Glutamatergic neuron (in vitro differentiated cells): ENCODE data around the gene BAZ1A. TPM values are rescaled to one million over a fixed set of nuclear protein-coding genes. Genes with fewer than 3 reads are reported as not detected.

ENCODE experiments used
- DNase-seq: peaks from one replicate; pipeline ENCODE4 v3.0.0; 2022
- H3K27ac Mint-ChIP-seq: one replicate; pipeline ENCODE4 v1.8.0; 2020; ENCODE audit warnings: mild to moderate bottlenecking, mixed read lengths, inconsistent platforms; ENCODE audit not compliant: unreplicated experiment
- H3K27me3 Mint-ChIP-seq: one replicate; pipeline ENCODE4 v1.8.0; 2020; ENCODE audit warnings: mild to moderate bottlenecking, moderate library complexity, mixed read lengths, inconsistent platforms; ENCODE audit not compliant: unreplicated experiment
- H3K36me3 Mint-ChIP-seq: one replicate; pipeline ENCODE4 v1.8.0; 2020; ENCODE audit warnings: mild to moderate bottlenecking, mixed read lengths, inconsistent platforms; ENCODE audit not compliant: unreplicated experiment
- H3K4me1 Mint-ChIP-seq: one replicate; pipeline ENCODE4 v1.8.0; 2020; ENCODE audit warnings: mild to moderate bottlenecking, low read depth, mixed read lengths, inconsistent platforms; ENCODE audit not compliant: unreplicated experiment
- H3K4me3 Mint-ChIP-seq: one replicate; pipeline ENCODE4 v1.8.0; 2020; ENCODE audit warnings: mild to moderate bottlenecking, mixed read lengths, inconsistent platforms; ENCODE audit not compliant: unreplicated experiment
- H3K9me3 Mint-ChIP-seq: one replicate; pipeline ENCODE4 v1.8.0; 2020; ENCODE audit warnings: mild to moderate bottlenecking, moderate library complexity, mixed read lengths, inconsistent platforms; ENCODE audit not compliant: unreplicated experiment
- CTCF ChIP-seq: fragments of 200-600 bp; sonication (generic); IDR thresholded peaks from one replicate; pipeline ENCODE4 v1.5.0; 2021; ENCODE audit not compliant: partially characterized antibody, unreplicated experiment
- total RNA-seq: library from RNA; stranded (reverse); fragmentation: NEBNext Ultra II Directional; extraction: Animal tissue kit (Norgen Biotek cat#: 25700); gene quantifications from one replicate; pipeline ENCODE4 v1.2.1, GENCODE V29; 2021; ENCODE audit not compliant: unreplicated experiment

BAZ1A gene
- total RNA-seq, 1 donor from 2014 or later: 41.3 TPM

- H3K9me3 Mint-ChIP-seq: no peaks in the 10 kb centered on the region
- no peak overlapping the region for H3K4me3 Mint-ChIP-seq
- no peak for TF ChIP-seq CTCF
- H3K4me1 Mint-ChIP-seq: no peaks in the 10 kb centered on the region
- no peaks in the 10 kb centered on the region for H3K36me3 Mint-ChIP-seq
- DNase-seq: no peak
- H3K27ac Mint-ChIP-seq: no peak overlapping the region
- peaks cover 2% of the 10 kb centered on the region for H3K27me3 Mint-ChIP-seq
These were observed 142.4 kb downstream of the BAZ1A start for GRCh38 chr14:34732802-34733201.

GRCh38 chr14:34723867-34724266 is 151.3 kb downstream of the BAZ1A start:
- H3K4me3 Mint-ChIP-seq: no peak overlapping the region
- H3K4me1 Mint-ChIP-seq: peaks cover 2% of the 10 kb centered on the region
- no peak for DNase-seq
- no peaks in the 10 kb centered on the region for H3K27me3 Mint-ChIP-seq
- H3K36me3 Mint-ChIP-seq: no peaks in the 10 kb centered on the region
- no peak for TF ChIP-seq CTCF
- H3K9me3 Mint-ChIP-seq: no peaks in the 10 kb centered on the region
- no peak overlapping the region for H3K27ac Mint-ChIP-seq

GRCh38 chr14:34722723-34723545 is 152.2 kb downstream of the BAZ1A start:
- peak; percentile 24 for DNase-seq
- H3K9me3 Mint-ChIP-seq: no peaks in the 10 kb centered on the region
- peaks cover 2% of the 10 kb centered on the region for H3K4me1 Mint-ChIP-seq
- no peaks in the 10 kb centered on the region for H3K27me3 Mint-ChIP-seq
- peak; percentile 87 for TF ChIP-seq CTCF
- H3K36me3 Mint-ChIP-seq: no peaks in the 10 kb centered on the region
- H3K27ac Mint-ChIP-seq: no peak overlapping the region
- H3K4me3 Mint-ChIP-seq: no peak overlapping the region

- Mint-ChIP-seq H3K4me3 (no peak overlapping the region), H3K36me3 (no peaks in the 10 kb centered on the region), H3K4me1 (peaks cover 2% of the 10 kb centered on the region), H3K27me3 (no peaks in the 10 kb centered on the region), H3K27ac (no peak overlapping the region), H3K9me3 (no peaks in the 10 kb centered on the region)
- no peak for DNase-seq
- TF ChIP-seq CTCF: no peak
These were observed 154.0 kb downstream of the BAZ1A start for GRCh38 chr14:34721129-34721528.

- no peak for TF ChIP-seq CTCF
- peaks cover 2% of the 10 kb centered on the region for H3K4me1 Mint-ChIP-seq
- no peak for DNase-seq
- no peaks in the 10 kb centered on the region for H3K36me3 Mint-ChIP-seq
- H3K9me3 Mint-ChIP-seq: peaks cover 2% of the 10 kb centered on the region
- H3K4me3 Mint-ChIP-seq: no peak overlapping the region
- H3K27me3 Mint-ChIP-seq: no peaks in the 10 kb centered on the region
- no peak overlapping the region for H3K27ac Mint-ChIP-seq
These were observed 156.3 kb downstream of the BAZ1A start for GRCh38 chr14:34718750-34719304.
